ENCODE data around the gene C20orf173. TPM values are rescaled to one million over a fixed set of nuclear protein-coding genes. Genes with fewer than 3 reads are reported as not detected.
A peak's percentile ranks its signal among the peaks of the same experiment; 100 is the strongest.

C20orf173 gene
- total RNA-seq, 1 donor from 2014 or later: not detected

GRCh38 chr20:35503281-35503680 is 26.2 kb downstream of the C20orf173 start:
- Histone ChIP-seq H3K36me3 (peaks cover 89% of the 10 kb centered on the region), H3K27ac (no peak overlapping the region)
- intact Hi-C loops (cut with DNase I): no loop called here

GRCh38 chr20:35502352-35502751 is 27.1 kb downstream of the C20orf173 start:
- Histone ChIP-seq H3K36me3 (peaks cover 89% of the 10 kb centered on the region), H3K27me3 (no peaks in the 10 kb centered on the region), H3K4me1 (no peaks in the 10 kb centered on the region), H3K4me3 (no peak overlapping the region), H3K9me3 (no peaks in the 10 kb centered on the region), H3K27ac (no peak overlapping the region)
- TF ChIP-seq CTCF (IDR thresholded peaks at IDR 0.05): no peak
- ATAC-seq (no peak), DNase-seq (no peak)
- intact Hi-C loops (cut with DNase I): no loop called here

More at GRCh38 chr20:35503281-35503680, 26.2 kb downstream of the C20orf173 start:
- no peaks in the 10 kb centered on the region for H3K9me3 ChIP-seq
- no peak for DNase-seq
- no peaks in the 10 kb centered on the region for H3K4me1 ChIP-seq
- H3K27me3 ChIP-seq: no peaks in the 10 kb centered on the region
- no peak for TF ChIP-seq CTCF (IDR thresholded peaks at IDR 0.05)
- H3K4me3 ChIP-seq: no peak overlapping the region
- no peak for ATAC-seq

GRCh38 chr20:35499271-35499670 is 30.2 kb downstream of the C20orf173 start:
- no peaks in the 10 kb centered on the region for H3K4me1 ChIP-seq
- intact Hi-C loops (cut with DNase I): no loop called here
- TF ChIP-seq CTCF (IDR thresholded peaks at IDR 0.05): no peak
- DNase-seq: no peak
- peaks cover 93% of the 10 kb centered on the region for H3K36me3 ChIP-seq
- no peak overlapping the region for H3K27ac ChIP-seq
- H3K9me3 ChIP-seq: no peaks in the 10 kb centered on the region
- no peak for ATAC-seq
- no peak overlapping the region for H3K4me3 ChIP-seq
- no peaks in the 10 kb centered on the region for H3K27me3 ChIP-seq

GRCh38 chr20:35497780-35498189 is 31.7 kb downstream of the C20orf173 start:
- Histone ChIP-seq H3K36me3 (peaks cover 92% of the 10 kb centered on the region), H3K27me3 (no peaks in the 10 kb centered on the region), H3K27ac (no peak overlapping the region), H3K4me1 (no peaks in the 10 kb centered on the region), H3K4me3 (no peak overlapping the region), H3K9me3 (no peaks in the 10 kb centered on the region)
- no peak for TF ChIP-seq CTCF (IDR thresholded peaks at IDR 0.05)
- DNase-seq: peak; percentile 49
- peak; percentile 33 for ATAC-seq
- intact Hi-C loops (cut with DNase I): no loop called here

- Histone ChIP-seq H3K4me1 (no peaks in the 10 kb centered on the region), H3K4me3 (no peak overlapping the region), H3K27ac (no peak overlapping the region), H3K9me3 (no peaks in the 10 kb centered on the region), H3K36me3 (peaks cover 91% of the 10 kb centered on the region), H3K27me3 (no peaks in the 10 kb centered on the region)
- DNase-seq (no peak), ATAC-seq (no peak)
- TF ChIP-seq CTCF (IDR thresholded peaks at IDR 0.05): no peak
- intact Hi-C loops (cut with DNase I): no loop called here
These were observed 32.1 kb downstream of the C20orf173 start for GRCh38 chr20:35497320-35497719.

GRCh38 chr20:35496481-35496880 is 33.0 kb downstream of the C20orf173 start:
- Histone ChIP-seq H3K4me1 (no peaks in the 10 kb centered on the region), H3K27ac (no peak overlapping the region), H3K36me3 (peaks cover 90% of the 10 kb centered on the region), H3K27me3 (no peaks in the 10 kb centered on the region), H3K9me3 (no peaks in the 10 kb centered on the region), H3K4me3 (no peak overlapping the region)
- DNase-seq (peak; percentile 25), ATAC-seq (no peak)
- intact Hi-C loops (cut with DNase I): no loop called here
- no peak for TF ChIP-seq CTCF (IDR thresholded peaks at IDR 0.05)
